NCI-H128 (cell line): ENCODE data around the gene INSIG1.

Source experiments
- DNase-seq: peaks from one replicate; lab custom pipeline; 2025; ENCODE audit not compliant: unreplicated experiment; lab: John Stamatoyannopoulos, UW

INSIG1 gene

GRCh38 chr7:155324918-155325235 lies 27.2 kb downstream of the INSIG1 start:
- DNase-seq: no peak

DNA sequence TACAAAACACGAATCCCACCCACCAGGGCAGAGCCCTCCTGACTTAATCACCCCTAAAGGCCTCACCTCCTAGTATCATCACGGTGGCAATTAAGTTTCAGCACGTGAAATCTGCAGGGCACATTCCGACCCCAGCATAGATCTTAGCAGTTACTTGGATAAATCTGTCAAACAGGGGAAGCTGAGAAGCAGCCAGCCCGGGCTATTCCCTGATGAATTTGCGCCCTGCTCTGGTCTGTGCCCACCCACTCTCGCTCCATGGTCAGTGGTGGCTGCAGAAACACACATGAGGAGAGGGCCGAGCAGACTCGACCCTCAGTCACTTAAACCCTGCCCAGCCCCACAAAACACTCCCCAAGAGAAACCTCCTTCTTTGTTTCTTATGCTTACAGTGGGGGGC lies 28.7 kb downstream of the INSIG1 start:
- DNase-seq: no peak

DNA sequence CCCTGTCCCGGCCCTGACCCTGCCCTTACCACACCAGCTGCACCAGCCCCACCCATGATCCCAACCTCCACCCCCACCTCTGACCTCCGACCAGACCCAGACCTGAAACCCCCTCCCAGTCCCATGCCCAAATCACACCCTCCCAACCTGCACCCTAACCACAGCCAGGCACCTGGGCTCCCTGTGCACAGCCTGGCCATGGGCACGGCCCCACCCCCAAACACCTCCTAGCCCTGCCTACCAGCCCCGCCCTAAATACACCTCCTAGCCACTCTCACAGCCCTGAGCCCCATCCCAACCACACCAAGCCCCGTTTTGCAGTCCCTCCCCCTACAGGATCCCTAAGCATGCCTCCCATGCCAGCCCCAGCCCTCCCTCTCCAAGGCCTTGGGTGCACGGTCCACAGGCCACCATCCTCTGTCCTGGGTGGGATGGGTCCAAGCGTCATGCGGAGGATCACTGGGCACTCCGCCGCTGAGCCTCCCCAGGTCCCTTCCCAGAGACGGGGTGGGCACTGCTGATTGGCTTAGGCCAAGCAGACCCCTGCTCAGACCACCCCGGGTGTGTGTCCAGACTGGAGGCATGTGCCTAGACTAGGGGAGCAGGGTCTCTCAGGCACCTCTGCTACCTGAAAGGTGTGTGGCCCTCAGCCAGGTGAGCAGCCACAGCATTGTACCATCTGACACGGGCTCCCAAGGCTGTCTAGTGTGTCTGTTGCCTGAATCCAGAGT lies 30.1 kb downstream of the INSIG1 start:
- DNase-seq: no peak

DNA sequence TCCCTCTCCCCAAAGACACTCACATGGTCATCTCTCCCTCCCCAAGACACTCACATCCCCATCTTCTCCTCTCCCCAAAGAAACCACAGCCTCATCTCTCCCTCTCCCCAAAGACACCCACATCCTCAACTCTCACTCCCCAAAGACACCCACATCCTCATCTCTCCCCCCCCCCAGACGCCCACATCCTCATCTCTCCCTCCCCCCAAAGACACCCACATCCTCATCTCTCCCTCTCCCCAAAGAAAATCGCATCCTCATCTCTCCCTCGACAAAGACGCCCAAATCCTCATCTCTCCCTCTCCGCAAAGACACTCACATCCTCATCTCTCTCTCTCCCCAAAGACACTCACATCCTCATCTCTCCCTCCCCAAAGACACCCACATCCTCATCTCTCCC lies 31.5 kb downstream of the INSIG1 start:
- DNase-seq: no peak

DNA sequence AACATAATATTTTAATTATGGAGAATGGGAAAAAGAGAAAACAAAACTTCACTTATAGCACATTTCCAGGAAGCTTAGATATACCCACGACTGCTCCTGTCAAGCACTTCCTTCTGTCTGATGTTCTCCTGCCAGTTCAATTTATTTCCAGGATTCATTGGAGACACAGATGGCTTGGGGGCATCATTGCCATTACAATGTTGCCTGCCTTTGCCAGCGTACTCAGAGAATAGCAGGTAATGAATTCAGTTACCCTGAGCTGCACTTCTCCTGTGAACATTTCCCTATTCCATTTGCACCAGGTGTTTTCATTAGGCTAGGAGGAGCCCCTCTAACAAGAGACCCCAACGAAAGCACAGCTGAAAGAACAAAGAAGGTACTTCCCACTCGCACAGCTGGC lies 33.7 kb downstream of the INSIG1 start:
- no peak for DNase-seq

DNA sequence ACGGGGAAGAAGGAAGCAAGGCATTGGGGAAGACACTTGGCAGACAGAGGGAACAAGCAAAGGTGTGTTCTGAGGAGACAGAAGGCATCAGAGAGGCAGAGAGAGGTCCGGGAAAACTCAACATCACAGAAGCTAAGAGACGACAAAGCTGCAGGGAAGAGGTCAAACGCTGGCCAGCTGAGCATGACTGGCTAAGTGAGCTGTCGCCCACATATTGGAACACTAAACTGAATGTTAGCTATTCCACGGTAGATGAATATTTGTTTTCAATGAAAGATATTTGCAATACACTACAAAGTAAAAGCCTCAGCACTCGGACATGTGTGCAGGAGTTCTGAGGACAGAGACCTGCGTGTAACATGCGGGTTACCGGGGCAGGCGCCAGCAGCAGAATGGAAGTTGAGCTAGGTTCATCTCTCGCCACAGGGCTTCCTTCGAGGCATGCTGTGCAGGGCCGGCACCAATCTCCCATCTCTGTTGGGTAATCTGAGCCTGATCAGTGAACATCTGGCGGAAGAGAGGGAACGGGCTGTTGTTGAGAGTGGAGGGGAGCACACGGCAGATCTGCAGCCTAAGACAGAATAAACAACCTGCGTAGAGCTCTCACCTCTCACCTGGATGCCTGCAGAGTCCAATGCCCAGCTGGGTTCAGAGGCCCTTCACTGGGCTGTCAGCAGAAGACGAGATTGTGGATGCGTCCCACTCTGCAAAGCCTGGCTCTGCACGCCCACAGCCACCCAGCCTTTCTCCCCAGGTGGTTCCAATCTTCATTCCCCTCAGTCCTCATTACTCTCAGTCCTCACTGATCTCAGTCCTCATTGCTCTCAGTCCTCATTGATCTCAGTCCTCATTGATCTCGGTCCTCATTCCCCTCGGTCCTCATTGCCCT lies 35.9 kb downstream of the INSIG1 start:
- no peak for DNase-seq

- no peak for DNase-seq
Measured at GRCh38 chr7:155336812-155337602, 39.3 kb downstream of the INSIG1 start.

- no peak for DNase-seq
Measured at GRCh38 chr7:155337946-155338631, 40.4 kb downstream of the INSIG1 start.

GRCh38 chr7:155338632-155339320 lies 41.1 kb downstream of the INSIG1 start:
- DNase-seq: no peak

- no peak for DNase-seq
Measured at GRCh38 chr7:155339474-155339873, 41.8 kb downstream of the INSIG1 start.

GRCh38 chr7:155340071-155340531 lies 42.4 kb downstream of the INSIG1 start:
- DNase-seq: no peak

DNA sequence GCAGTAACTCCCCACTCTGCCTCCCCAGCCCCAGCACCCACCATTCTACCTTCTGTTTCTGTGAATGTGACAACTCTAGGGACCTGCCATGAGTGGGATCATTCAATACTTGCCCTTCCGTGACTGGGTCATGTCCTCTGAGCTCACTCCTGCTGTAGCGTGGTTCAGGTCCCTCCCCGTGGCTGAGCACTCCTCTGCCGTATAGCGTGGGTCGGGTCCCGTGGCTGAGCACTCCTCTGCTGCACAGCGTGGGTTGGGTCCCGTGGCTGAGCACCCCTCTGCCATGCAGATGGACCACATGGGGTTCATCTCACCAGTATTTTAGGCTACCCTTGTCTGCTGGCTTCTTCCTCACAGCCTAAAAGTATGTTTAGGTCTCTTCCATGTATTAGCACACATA lies 43.0 kb downstream of the INSIG1 start:
- no peak for DNase-seq

- no peak for DNase-seq
Measured at GRCh38 chr7:155341463-155341983, 43.8 kb downstream of the INSIG1 start.

- no peak for DNase-seq
Measured at GRCh38 chr7:155342313-155342712, 44.6 kb downstream of the INSIG1 start.

DNA sequence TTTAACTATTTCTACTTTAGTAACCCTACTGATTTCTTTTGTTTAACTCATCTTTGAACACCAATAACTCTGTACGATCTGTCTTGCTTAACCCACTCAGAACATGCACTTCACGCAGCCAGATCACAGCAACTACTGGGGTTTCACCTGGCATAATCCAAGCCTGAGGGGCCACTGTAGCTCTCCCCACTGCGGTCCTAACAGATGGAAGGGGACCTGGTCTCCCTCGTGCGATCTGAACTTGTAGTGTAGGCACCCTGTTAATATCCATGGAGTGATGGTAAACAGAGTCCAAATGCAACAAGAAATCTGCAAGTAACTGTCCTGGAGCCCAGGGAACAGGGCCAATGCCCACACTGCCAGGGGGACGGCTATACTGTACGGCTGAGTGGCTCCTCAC lies 45.5 kb downstream of the INSIG1 start:
- no peak for DNase-seq

GRCh38 chr7:155343661-155344121 lies 46.0 kb downstream of the INSIG1 start:
- DNase-seq: no peak

DNA sequence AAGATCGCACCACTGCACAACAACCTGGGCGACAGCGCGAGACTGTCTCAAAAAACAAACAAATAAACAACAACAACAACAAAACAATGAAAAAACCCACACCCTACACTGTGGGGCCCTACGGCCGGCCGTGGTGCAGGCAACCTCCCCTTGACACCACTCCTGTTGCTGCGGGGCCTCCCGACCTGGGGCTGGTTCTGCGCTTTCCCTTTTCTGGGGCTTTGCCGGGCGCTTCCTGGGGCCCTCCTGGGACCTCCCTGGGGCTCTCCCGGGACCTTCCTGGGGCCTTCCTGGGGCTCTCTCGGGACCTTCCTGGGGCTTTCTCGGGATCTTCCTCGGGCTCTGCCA lies 46.6 kb downstream of the INSIG1 start:
- DNase-seq: no peak

DNA sequence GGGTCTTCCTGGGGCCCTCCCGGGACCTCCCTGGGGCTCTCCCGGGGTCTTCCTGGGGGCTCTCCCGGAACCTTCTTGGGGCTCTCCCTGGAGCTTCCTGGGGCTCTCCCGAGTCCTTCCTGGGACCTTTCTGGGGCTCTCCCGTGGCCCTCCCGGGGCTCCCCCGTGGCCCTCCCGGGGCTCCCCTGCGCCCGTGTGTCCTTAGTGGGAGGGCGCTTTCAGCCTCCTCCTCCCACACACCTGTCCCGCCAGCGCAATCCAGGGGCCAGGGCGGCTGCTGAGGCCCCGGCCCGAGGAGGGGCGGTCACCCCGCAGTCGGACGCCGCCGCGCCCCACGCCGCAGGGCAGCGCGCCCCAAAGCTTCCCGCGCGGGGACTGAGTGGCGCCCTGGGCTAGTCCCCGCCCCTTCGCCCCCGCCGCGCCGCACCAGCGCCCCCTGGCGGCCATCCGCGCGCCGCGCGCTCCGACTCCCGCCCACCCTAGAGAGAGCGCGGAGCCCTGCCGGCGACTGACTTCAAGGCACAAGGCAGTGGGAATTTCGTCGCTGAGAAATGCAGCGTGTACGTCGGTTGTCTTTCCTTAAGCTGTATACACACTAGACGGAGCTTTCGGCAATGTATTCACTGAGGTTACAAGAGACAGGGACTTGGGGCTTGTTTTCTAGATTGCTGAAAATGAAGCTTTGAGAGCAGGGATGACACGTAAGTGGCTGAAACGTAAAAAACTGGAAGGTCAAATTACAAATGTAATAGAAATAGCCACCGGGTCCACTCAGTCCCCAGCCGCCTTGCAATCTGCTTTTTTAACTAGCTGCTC lies 47.1 kb downstream of the INSIG1 start:
- DNase-seq: peak; percentile 79

DNA sequence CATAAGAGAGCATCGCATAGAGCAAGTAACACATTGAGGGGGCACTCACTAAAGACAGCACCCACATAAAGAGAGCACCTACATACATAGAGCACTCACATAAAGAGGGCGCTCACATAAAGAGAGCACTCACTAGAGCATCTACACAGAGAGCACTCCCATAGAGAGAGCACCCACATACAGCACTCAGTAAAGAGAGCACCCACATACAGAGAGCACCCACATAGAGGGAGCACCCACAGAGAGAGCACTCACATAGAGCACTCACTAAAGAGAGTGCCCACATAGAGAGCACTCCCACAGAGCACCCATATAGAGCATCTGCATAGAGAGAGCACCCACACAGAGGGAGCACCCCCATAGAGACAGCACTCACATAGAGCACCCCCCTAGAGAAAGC lies 47.8 kb downstream of the INSIG1 start:
- DNase-seq: no peak
